Smooth muscle cell (in vitro differentiated cells): Measurements from ENCODE around the gene POMT2. TPM values are rescaled to one million over a fixed set of nuclear protein-coding genes. Genes with fewer than 3 reads are reported as not detected.

Experiments used
- DNase-seq: peaks from one replicate; lab custom pipeline; 2025; ENCODE audit not compliant: unreplicated experiment; lab: John Stamatoyannopoulos, UW
- H2AFZ ChIP-seq: fragments of 200-600 bp; sonication (generic); 2 replicates; pipeline ENCODE4 v1.6.0; 2016; ENCODE audit warnings: antibody characterized with exemption, low read depth, mild to moderate bottlenecking
- H3F3A ChIP-seq: fragments of 200-600 bp; sonication (generic); 2 replicates; pipeline ENCODE4 v1.6.0; 2017; ENCODE audit warnings: antibody characterized with exemption, low read depth
- H3K27ac ChIP-seq: fragments of 200-600 bp; sonication (generic); 2 replicates; pipeline ENCODE4 v1.5.1; 2016; ENCODE audit warnings: low read depth, mild to moderate bottlenecking
- H3K27me3 ChIP-seq: fragments of 200-600 bp; sonication (generic); 2 replicates; pipeline ENCODE4 v1.6.1; 2016; ENCODE audit warnings: low read depth, mild to moderate bottlenecking
- H3K36me3 ChIP-seq: fragments of 200-600 bp; sonication (generic); 2 replicates; pipeline ENCODE4 v1.5.1; 2016; ENCODE audit warnings: low read depth
- H3K4me1 ChIP-seq: fragments of 200-600 bp; sonication (generic); 2 replicates; pipeline ENCODE4 v1.5.1; 2016; ENCODE audit warnings: low read depth
- H3K4me2 ChIP-seq: fragments of 200-600 bp; sonication (generic); 2 replicates; pipeline ENCODE4 v1.6.0; 2016; ENCODE audit warnings: mild to moderate bottlenecking
- H3K4me3 ChIP-seq: fragments of 200-600 bp; sonication (generic); 2 replicates; pipeline ENCODE4 v1.5.1; 2016; ENCODE audit warnings: mild to moderate bottlenecking
- H3K79me2 ChIP-seq: fragments of 200-600 bp; sonication (generic); 2 replicates; pipeline ENCODE4 v1.6.0; 2016; ENCODE audit warnings: low read depth, mild to moderate bottlenecking
- H3K9ac ChIP-seq: fragments of 200-600 bp; sonication (generic); 2 replicates; pipeline ENCODE4 v1.6.0; 2016; ENCODE audit warnings: low read depth
- H3K9me3 ChIP-seq: fragments of 200-600 bp; sonication (generic); replicated peaks from 2 replicates; pipeline ENCODE4 v1.5.1; 2016; ENCODE audit warnings: low read depth
- H4K20me1 ChIP-seq: fragments of 200-600 bp; sonication (generic); 2 replicates; pipeline ENCODE4 v1.6.0; 2016; ENCODE audit warnings: low read depth
- WGBS: methylation state at CpG from one replicate; pipeline ENCODE4 v1.1.7; 2016; ENCODE audit warnings: low lambda C conversion rate; 5-methylcytosine and 5-hydroxymethylcytosine counted together
- polyA plus RNA-seq: library from polyadenylated mRNA; unstranded; fragments of >200 nt; fragmentation: Nextera tagmentation; extraction: Ambion mirVana; gene quantifications from 2 replicates; pipeline ENCODE4 v1.2.1, GENCODE V29; 2016
- total RNA-seq: library from RNA; depleted of rRNA; stranded (reverse); fragments of >200 nt; gene quantifications from 2 replicates; pipeline ENCODE4 v1.2.3, GENCODE V29; 2014
- TF ChIP-seq, protein P1 (sequence below): fragments of 200-600 bp; sonication (generic); IDR thresholded peaks from 2 replicates; pipeline ENCODE4 v1.5.1; 2017; ENCODE audit warnings: borderline replicate concordance, mild to moderate bottlenecking, antibody characterized with exemption; ENCODE audit not compliant: insufficient read depth, poor library complexity, severe bottlenecking

POMT2 gene
- total and polyA plus RNA-seq, 2 experiments from 2014 or later, result 15.9 to 39.8 TPM

DNA sequence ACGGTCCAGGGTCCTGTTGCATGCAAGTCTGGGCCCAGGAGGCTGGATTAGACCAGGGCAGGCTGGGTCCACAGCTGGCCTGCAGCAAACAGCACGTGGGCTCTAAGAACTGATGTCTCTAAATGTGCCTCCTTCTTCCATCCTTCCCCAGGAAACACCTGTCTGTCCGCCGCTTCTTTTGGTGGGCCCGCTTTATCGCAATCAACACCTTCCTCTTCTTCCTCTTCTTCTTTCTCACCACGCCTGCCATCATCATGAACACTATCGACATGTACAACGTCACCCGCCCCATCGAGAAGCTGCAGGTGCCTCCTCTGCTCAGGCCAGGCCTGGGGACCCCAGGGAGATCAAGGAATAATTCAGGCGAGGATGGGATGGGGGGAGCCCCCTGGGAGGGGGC lies 77.9 kb downstream of the POMT2 start:
- no peaks in the 10 kb centered on the region for H3K27me3 ChIP-seq
- no peak overlapping the region for H3K9ac ChIP-seq
- H3F3A ChIP-seq, result no peaks in the 10 kb centered on the region
- 90% methylated on average over 12 of the region's 12 CpGs for WGBS
- H3K4me1 ChIP-seq, result no peaks in the 10 kb centered on the region
- H3K27ac ChIP-seq, result no peak overlapping the region
- TF ChIP-seq, protein P1, sequence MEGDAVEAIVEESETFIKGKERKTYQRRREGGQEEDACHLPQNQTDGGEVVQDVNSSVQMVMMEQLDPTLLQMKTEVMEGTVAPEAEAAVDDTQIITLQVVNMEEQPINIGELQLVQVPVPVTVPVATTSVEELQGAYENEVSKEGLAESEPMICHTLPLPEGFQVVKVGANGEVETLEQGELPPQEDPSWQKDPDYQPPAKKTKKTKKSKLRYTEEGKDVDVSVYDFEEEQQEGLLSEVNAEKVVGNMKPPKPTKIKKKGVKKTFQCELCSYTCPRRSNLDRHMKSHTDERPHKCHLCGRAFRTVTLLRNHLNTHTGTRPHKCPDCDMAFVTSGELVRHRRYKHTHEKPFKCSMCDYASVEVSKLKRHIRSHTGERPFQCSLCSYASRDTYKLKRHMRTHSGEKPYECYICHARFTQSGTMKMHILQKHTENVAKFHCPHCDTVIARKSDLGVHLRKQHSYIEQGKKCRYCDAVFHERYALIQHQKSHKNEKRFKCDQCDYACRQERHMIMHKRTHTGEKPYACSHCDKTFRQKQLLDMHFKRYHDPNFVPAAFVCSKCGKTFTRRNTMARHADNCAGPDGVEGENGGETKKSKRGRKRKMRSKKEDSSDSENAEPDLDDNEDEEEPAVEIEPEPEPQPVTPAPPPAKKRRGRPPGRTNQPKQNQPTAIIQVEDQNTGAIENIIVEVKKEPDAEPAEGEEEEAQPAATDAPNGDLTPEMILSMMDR, result no peak
- no peak overlapping the region for H2AFZ ChIP-seq
- H3K79me2 ChIP-seq, result no peaks in the 10 kb centered on the region
- no peak for DNase-seq
- no peak overlapping the region for H3K4me3 ChIP-seq
- H3K9me3 ChIP-seq, result no peaks in the 10 kb centered on the region
- no peaks in the 10 kb centered on the region for H3K36me3 ChIP-seq
- no peaks in the 10 kb centered on the region for H4K20me1 ChIP-seq
- H3K4me2 ChIP-seq, result no peak overlapping the region

DNA sequence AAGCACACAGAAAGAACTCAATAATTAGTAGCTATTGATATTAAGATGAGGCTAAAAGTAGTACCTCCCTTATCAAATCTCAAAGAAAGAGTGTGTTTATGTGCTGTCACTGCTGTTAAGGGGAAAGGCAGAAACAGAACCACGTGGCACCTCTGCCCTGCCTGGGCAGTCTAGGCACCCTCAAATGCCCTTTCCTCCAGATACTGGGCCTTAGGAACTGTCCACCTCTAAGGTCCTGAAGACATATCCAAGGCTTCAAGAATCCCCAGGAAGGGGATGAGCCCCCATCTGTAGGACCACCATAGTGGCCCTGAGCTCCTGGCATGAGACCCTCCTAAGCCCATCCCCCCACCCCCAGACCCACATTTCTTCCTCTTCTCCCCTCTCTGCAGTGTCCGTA lies 78.7 kb downstream of the POMT2 start:
- H3F3A ChIP-seq, result no peaks in the 10 kb centered on the region
- no peak overlapping the region for H3K4me2 ChIP-seq
- TF ChIP-seq, protein P1, result no peak
- no peak overlapping the region for H3K9ac ChIP-seq
- 71% methylated on average over 2 of the region's 2 CpGs for WGBS
- DNase-seq, result no peak
- H3K36me3 ChIP-seq, result no peaks in the 10 kb centered on the region
- no peaks in the 10 kb centered on the region for H3K79me2 ChIP-seq
- no peaks in the 10 kb centered on the region for H3K9me3 ChIP-seq
- H3K4me3 ChIP-seq, result no peak overlapping the region
- H4K20me1 ChIP-seq, result no peaks in the 10 kb centered on the region
- no peaks in the 10 kb centered on the region for H3K4me1 ChIP-seq
- H2AFZ ChIP-seq, result no peak overlapping the region
- H3K27me3 ChIP-seq, result no peaks in the 10 kb centered on the region
- H3K27ac ChIP-seq, result no peak overlapping the region

DNA sequence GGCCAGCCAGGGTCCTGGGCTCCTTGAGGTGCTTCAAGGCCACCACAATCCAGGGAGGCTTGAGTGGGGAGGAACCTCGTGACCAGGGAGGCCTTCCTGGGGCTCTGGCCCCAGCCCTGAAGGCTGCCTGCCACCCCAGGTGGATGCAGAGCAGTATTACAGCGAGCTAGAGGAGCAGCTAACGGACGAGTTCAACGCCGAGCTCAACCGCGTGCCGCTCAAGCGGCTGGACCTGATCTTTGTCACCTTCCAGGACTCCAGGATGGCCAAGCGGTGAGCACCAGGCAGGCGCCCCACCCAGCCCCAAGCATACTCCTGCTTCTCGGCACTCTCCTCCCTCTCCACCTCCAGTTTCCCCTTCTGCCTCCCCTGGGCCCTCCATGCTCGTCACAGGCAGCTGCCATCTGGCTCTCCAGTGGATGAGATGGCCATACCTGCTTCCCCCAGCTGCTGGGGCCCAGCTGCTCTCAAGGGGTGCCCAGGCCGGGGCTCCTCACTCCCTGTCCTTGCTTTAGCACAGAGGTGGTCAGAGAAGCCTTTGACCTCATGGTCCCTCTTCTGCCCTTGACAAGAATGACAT lies 80.3 kb downstream of the POMT2 start:
- Histone ChIP-seq H4K20me1 (no peaks in the 10 kb centered on the region), H3K4me2 (no peak overlapping the region), H3K27me3 (no peaks in the 10 kb centered on the region), H3K27ac (no peak overlapping the region), H2AFZ (no peak overlapping the region), H3K4me1 (no peaks in the 10 kb centered on the region), H3K4me3 (no peak overlapping the region), H3F3A (no peaks in the 10 kb centered on the region), H3K79me2 (no peaks in the 10 kb centered on the region), H3K9me3 (no peaks in the 10 kb centered on the region), H3K36me3 (no peaks in the 10 kb centered on the region), H3K9ac (no peak overlapping the region)
- TF ChIP-seq, protein P1, result no peak
- WGBS, result 92% methylated on average over 13 of the region's 15 CpGs
- DNase-seq, result no peak

DNA sequence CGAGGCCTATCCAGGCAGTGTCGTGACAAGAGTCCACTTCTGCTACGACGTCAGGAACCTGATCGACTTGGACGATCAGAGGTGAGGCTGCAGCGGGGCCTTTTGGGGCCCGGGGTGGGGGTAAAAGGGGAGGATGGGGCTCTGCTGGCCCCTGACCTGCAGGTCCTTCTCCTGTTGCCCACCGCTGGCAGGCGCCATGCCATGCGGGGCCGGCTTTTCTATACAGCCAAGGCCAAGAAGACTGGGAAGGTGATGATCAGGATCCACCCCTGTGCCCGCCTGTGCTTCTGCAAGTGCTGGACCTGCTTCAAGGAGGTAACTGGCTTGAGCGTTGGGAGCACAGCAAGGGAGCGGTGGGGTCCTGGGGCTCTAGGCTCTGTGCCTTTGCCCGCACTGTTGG lies 81.3 kb downstream of the POMT2 start:
- TF ChIP-seq, protein P1, result no peak
- WGBS, result 94% methylated on average over 16 of the region's 16 CpGs
- no peak overlapping the region for H3K4me2 ChIP-seq

More for the DNA sequence above, 81.3 kb downstream of the POMT2 start:
- Histone ChIP-seq H3K27me3 (no peaks in the 10 kb centered on the region), H4K20me1 (no peaks in the 10 kb centered on the region), H2AFZ (no peak overlapping the region), H3K4me1 (no peaks in the 10 kb centered on the region), H3K4me3 (no peak overlapping the region), H3F3A (no peaks in the 10 kb centered on the region), H3K27ac (no peak overlapping the region), H3K9me3 (no peaks in the 10 kb centered on the region), H3K9ac (no peak overlapping the region), H3K36me3 (no peaks in the 10 kb centered on the region), H3K79me2 (no peaks in the 10 kb centered on the region)
- DNase-seq, result no peak
